Measurements from ENCODE around the gene TSPYL1. TPM values are rescaled to one million over a fixed set of nuclear protein-coding genes. Genes with fewer than 3 reads are reported as not detected.
A peak's percentile ranks its signal among the peaks of the same experiment; 100 is the strongest.

Gene TSPYL1
- 100 to 1,000 TPM in 4 of 7 donors, 10 to 100 TPM in 3; 60.0 to 155 (median 113) TPM for total RNA-seq
- polyA plus RNA-seq: 10 to 100 TPM; 39.2 to 88.4 TPM
- long read RNA-seq, donor 1, transcript TSPYL1-201 (1 exons, 3,326 nt): major isoform, 172 of 172 reads
- long read RNA-seq, donor 1, partial matches to known transcripts: 0 of 172 reads
- long read RNA-seq, donor 1, other reads (novel, unspliced or antisense): 0 of 172 reads
- long read RNA-seq, donor 2, transcript TSPYL1-201 (1 exons, 3,326 nt): major isoform, 219 of 219 reads
- long read RNA-seq, donor 2, partial matches to known transcripts: 0 of 219 reads
- long read RNA-seq, donor 2, other reads (novel, unspliced or antisense): 0 of 219 reads
- long read RNA-seq, donor 3, transcript TSPYL1-201 (1 exons, 3,326 nt): major isoform, 86 of 86 reads
- long read RNA-seq, donor 3, partial matches to known transcripts: 0 of 86 reads
- long read RNA-seq, donor 3, other reads (novel, unspliced or antisense): 0 of 86 reads

GRCh38 chr6:116279232-116280160 is at the start of gene TSPYL1:
Gene TSPYL1, minus strand, starts transcription at chr6:116279930. Its CDS starts 100 bp downstream, at chr6:116279830.
- peak in 1 of 3 donors; percentile 15 for TF ChIP-seq CTCF (IDR thresholded peaks at IDR 0.05)
- TF ChIP-seq POLR2A (IDR thresholded peaks at IDR 0.05): peak; percentile 98
- no peak for TF ChIP-seq EP300 (IDR thresholded peaks at IDR 0.05)
- peaks cover 6% of the 10 kb centered on the region for H3K4me1 ChIP-seq (ENCODE audit: insufficient read depth)
- intact Hi-C loops (cut with DNase I): loop anchor here in 2 of 4 donors (5.0 to 10.0 kb wide), 4 partner anchors 165 to 285 kb away; no protein-coding TSS in a partner anchor

DNA sequence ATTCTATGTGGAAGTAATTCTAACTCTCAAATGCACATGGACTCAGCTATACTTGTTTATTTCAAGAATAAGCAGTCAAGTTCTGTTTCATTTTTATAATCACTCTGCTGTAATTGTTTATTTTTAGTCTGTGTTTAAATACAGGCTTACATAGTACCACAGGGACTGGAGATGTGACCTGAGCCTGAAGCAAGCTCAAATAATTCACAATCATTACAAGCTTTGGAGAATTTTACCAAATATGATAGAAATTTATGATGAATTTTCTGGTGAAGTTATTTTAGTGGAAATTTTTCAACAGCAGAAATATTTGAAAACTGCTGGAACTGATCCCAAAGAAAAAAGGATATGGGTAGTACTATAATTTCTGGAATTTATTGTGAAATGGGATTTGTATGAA is 49.4 kb upstream of the TSPYL1 start:
- H3K4me1 ChIP-seq (ENCODE audit: insufficient read depth): peaks cover 8% of the 10 kb centered on the region
- no peak for DNase-seq
- no peak overlapping the region for H3K4me3 ChIP-seq
- no peak for TF ChIP-seq CTCF (IDR thresholded peaks at IDR 0.05)
- TF ChIP-seq POLR2A (IDR thresholded peaks at IDR 0.05): no peak
- no peak for TF ChIP-seq EP300 (IDR thresholded peaks at IDR 0.05)
- H3K9me3 ChIP-seq: no peaks in the 10 kb centered on the region
- no peaks in the 10 kb centered on the region for H3K36me3 ChIP-seq
- no peak overlapping the region for H3K27ac ChIP-seq
- intact Hi-C loops (cut with DNase I): no loop called here
- H3K27me3 ChIP-seq: no peaks in the 10 kb centered on the region

More at GRCh38 chr6:116279232-116280160, at the start of gene TSPYL1:
- Histone ChIP-seq H3K36me3 (no peaks in the 10 kb centered on the region), H3K27me3 (no peaks in the 10 kb centered on the region), H3K27ac (peak within 1 kb of the TSS; percentile 99), H3K9me3 (no peaks in the 10 kb centered on the region), H3K4me3 (peak within 1 kb of the TSS; percentile 93)
- 0 to 1% (median 0%) methylated on average over 50 to 71 of the region's 71 CpGs for whole genome bisulfite sequencing, 3 donors
- DNase-seq: peak; percentile 95 to 98 (median 96)

DNA sequence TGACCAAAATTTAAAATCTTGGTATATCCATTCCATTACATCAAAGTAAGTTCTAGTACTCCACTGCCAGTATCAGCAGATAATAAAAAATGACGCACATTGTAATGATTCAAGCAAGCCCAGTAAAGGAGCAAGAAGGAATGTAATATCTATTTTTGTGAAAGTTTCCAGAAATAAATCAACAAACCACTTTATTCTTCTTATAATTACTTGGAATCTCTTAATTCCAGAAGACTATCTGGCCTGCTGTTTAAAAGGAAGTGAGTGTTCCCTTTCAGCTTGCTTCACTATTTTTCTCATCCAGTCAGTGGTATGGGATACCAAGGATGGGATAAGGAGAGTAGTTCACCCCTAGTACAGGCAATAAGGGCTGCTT is 48.8 kb upstream of the TSPYL1 start:
- no peak for DNase-seq
- Histone ChIP-seq H3K36me3 (no peaks in the 10 kb centered on the region), H3K27ac (peak overlapping the region in 1 of 2 donors; percentile 26), H3K4me3 (no peak overlapping the region), H3K4me1 (ENCODE audit: insufficient read depth) (peaks cover 8% of the 10 kb centered on the region), H3K27me3 (no peaks in the 10 kb centered on the region), H3K9me3 (no peaks in the 10 kb centered on the region)
- intact Hi-C loops (cut with DNase I): no loop called here
- TF ChIP-seq EP300 (IDR thresholded peaks at IDR 0.05): no peak
- no peak for TF ChIP-seq CTCF (IDR thresholded peaks at IDR 0.05)
- TF ChIP-seq POLR2A (IDR thresholded peaks at IDR 0.05): no peak
- 8 to 26% (median 18%) methylated on average over 1 of the region's 1 CpG for WGBS, 3 donors

GRCh38 chr6:116327803-116328527 is 48.2 kb upstream of the TSPYL1 start:
- 32 to 51% (median 49%) methylated on average over 6 of the region's 6 CpGs for WGBS, 3 donors
- intact Hi-C loops (cut with DNase I): no loop called here
- DNase-seq: no peak
- no peaks in the 10 kb centered on the region for H3K9me3 ChIP-seq
- H3K36me3 ChIP-seq: no peaks in the 10 kb centered on the region
- peak overlapping the region in 1 of 2 donors; percentile 26 for H3K27ac ChIP-seq
- H3K4me3 ChIP-seq: no peak overlapping the region
- TF ChIP-seq EP300 (IDR thresholded peaks at IDR 0.05) (no peak), CTCF (IDR thresholded peaks at IDR 0.05) (no peak), POLR2A (IDR thresholded peaks at IDR 0.05) (no peak)
- no peaks in the 10 kb centered on the region for H3K27me3 ChIP-seq
- H3K4me1 ChIP-seq (ENCODE audit: insufficient read depth): peaks cover 8% of the 10 kb centered on the region

Measured in ovary (tissue), 10 donors.